Right hindlimb (tissue), 1 donor: ENCODE measurements around the gene CCNE1.

Experiments
- DNase-seq: peaks from one replicate; pipeline ENCODE4 v3.0.0-alpha.2; 2018

Gene CCNE1

GRCh38 chr19:29811125-29812079 is at the start of gene CCNE1:
TSS of gene CCNE1 (plus strand) at chr19:29811991. CDS start at chr19:29812556, 565 bp downstream.
- peak; percentile 96 for DNase-seq

- DNase-seq = no peak
Observed at GRCh38 chr19:29763196-29763595, 48.6 kb upstream of the CCNE1 start.

GRCh38 chr19:29764361-29764760 is 47.4 kb upstream of the CCNE1 start:
- DNase-seq = no peak

- no peak for DNase-seq
Observed at GRCh38 chr19:29766100-29766499, 45.7 kb upstream of the CCNE1 start.

GRCh38 chr19:29767039-29767735 is 44.6 kb upstream of the CCNE1 start:
- DNase-seq = no peak

GRCh38 chr19:29768166-29768565 is 43.6 kb upstream of the CCNE1 start:
- DNase-seq = no peak

GRCh38 chr19:29769997-29770396 is 41.8 kb upstream of the CCNE1 start:
- DNase-seq = no peak

- no peak for DNase-seq
Observed at GRCh38 chr19:29770648-29771047, 41.1 kb upstream of the CCNE1 start.

- DNase-seq = peak; percentile 73
Observed at GRCh38 chr19:29771708-29772414, 39.9 kb upstream of the CCNE1 start.

- DNase-seq = no peak
Observed at GRCh38 chr19:29772696-29773095, 39.1 kb upstream of the CCNE1 start.

- DNase-seq = no peak
Observed at GRCh38 chr19:29773141-29773540, 38.6 kb upstream of the CCNE1 start.

GRCh38 chr19:29774126-29774525 is 37.7 kb upstream of the CCNE1 start:
- no peak for DNase-seq

GRCh38 chr19:29777781-29778309 is 33.9 kb upstream of the CCNE1 start:
- peak; percentile 44 for DNase-seq

GRCh38 chr19:29779921-29780320 is 31.9 kb upstream of the CCNE1 start:
- DNase-seq = no peak

GRCh38 chr19:29781386-29782259 is 30.2 kb upstream of the CCNE1 start:
- DNase-seq = peak; percentile 82

- DNase-seq = no peak
Observed at GRCh38 chr19:29782260-29782580, 29.6 kb upstream of the CCNE1 start.

GRCh38 chr19:29783627-29784190 is 28.1 kb upstream of the CCNE1 start:
- DNase-seq = no peak

- no peak for DNase-seq
Observed at GRCh38 chr19:29784598-29785223, 27.1 kb upstream of the CCNE1 start.

GRCh38 chr19:29785360-29785759 is 26.4 kb upstream of the CCNE1 start:
- DNase-seq = no peak

GRCh38 chr19:29785955-29786589 is 25.7 kb upstream of the CCNE1 start:
- DNase-seq = no peak

GRCh38 chr19:29787281-29787680 is 24.5 kb upstream of the CCNE1 start:
- DNase-seq = no peak
